GM12872 (cell line): ENCODE measurements around the gene ATP6V0E1.

Experiments
- TF ChIP-seq, protein P1 (sequence below): IDR thresholded peaks from 3 replicates; pipeline ENCODE4 v1.5.1; 2011; ENCODE audit warnings: low read depth, mild to moderate bottlenecking, low read length, moderate library complexity; ENCODE audit not compliant: insufficient read depth

ATP6V0E1 gene

DNA sequence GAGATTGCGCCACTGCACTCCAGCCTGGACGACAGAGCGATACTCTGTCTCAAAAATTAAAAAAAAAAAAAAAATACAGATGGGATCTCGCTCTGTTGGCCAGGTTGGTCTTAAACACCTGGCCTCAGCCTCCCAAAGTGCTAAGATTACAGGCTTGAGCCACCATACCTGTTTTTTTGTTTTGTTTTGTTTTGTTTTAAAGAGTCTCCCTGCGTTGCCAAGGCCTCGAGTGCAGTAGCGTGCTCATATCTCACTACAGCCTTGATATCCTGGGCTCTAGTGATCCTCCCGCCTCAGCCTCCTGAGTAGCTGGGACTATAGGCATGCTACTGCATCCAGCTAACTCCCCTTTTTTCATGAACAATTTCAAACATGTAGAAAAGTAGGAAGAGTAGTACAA lies 7.2 kb downstream of the ATP6V0E1 start:
- TF ChIP-seq, protein P1, sequence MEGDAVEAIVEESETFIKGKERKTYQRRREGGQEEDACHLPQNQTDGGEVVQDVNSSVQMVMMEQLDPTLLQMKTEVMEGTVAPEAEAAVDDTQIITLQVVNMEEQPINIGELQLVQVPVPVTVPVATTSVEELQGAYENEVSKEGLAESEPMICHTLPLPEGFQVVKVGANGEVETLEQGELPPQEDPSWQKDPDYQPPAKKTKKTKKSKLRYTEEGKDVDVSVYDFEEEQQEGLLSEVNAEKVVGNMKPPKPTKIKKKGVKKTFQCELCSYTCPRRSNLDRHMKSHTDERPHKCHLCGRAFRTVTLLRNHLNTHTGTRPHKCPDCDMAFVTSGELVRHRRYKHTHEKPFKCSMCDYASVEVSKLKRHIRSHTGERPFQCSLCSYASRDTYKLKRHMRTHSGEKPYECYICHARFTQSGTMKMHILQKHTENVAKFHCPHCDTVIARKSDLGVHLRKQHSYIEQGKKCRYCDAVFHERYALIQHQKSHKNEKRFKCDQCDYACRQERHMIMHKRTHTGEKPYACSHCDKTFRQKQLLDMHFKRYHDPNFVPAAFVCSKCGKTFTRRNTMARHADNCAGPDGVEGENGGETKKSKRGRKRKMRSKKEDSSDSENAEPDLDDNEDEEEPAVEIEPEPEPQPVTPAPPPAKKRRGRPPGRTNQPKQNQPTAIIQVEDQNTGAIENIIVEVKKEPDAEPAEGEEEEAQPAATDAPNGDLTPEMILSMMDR = no peak

DNA sequence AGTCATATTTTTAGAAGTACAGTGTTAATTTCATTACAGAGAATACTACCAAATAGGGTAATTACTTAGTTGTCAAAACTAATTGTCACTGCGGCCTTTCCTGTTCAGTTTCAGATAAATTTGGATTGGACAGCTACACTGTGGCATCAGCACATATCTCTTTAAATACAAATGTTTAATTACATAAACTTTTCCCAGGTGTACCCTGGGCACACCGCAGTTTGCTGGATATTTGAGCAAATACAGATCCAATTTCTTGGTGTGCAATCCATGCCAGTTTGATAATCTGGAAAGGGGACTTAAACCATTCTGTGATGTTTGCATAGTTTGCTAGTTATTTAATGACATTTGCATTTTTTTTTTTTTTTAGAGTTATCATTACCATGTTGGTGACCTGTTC lies 10.8 kb downstream of the ATP6V0E1 start:
- TF ChIP-seq, protein P1 = no peak

DNA sequence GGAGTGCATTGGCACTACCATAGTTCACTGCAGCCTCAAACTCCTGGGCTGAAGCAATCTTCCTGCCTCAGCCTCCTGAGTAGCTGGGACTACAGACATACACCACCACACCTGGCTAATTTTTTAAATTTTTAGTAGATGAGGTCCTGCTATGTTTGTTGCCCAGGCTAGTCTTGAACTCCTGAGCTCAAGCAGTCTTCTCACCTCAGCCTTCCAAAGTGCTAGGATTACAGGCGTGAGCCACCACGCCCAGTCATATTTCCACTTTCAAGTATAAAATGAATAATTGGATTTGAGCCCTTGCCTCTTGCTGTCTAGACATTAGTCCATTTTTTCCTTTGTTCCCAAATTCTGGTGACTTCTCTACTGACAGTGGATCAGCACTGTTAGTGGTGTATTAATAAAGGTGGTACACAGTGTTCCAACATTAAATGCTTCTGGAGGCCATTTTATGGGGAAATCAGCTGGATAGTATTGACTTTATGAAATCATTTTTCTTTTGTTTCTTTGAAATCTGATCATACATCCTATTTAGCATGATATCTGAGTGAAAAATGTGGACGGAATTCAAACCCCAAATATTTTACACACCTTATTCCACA lies 15.9 kb downstream of the ATP6V0E1 start:
- TF ChIP-seq, protein P1 = no peak

GRCh38 chr5:172999974-173000373 lies 16.4 kb downstream of the ATP6V0E1 start:
- TF ChIP-seq, protein P1 = no peak

- TF ChIP-seq, protein P1 = no peak
These were observed 17.8 kb downstream of the ATP6V0E1 start for GRCh38 chr5:173001229-173001841.

DNA sequence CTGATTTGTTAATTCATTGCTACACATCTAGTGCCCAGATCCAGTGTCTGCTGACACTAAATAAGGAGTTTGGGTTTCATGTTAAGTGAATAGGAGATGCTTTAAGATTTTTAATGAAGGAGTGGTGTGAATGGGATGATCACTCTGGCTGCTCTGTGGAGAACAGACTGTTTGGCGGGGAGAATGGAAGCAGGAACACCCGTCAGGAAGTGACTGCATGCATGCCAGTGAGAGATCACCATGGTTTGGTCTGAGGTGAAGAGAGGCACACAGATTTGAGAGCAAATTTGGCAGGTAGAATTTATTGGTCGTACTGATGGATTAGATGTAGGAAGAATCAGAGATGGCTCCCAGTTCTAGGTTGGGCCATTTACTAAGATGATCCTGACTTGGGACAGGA lies 19.8 kb downstream of the ATP6V0E1 start:
- TF ChIP-seq, protein P1 = no peak

- TF ChIP-seq, protein P1 = no peak
These were observed 20.4 kb downstream of the ATP6V0E1 start for GRCh38 chr5:173004013-173004412.
